SK-N-SH treated with all-trans-retinoic acid at 6 μM for 48 hours (cell line): ENCODE measurements around the gene CP.

Experiments used
- ESRRG ChIP-seq: fragments of 250-450 bp; sonication (Bioruptor Pico); IDR thresholded peaks from 2 replicates; pipeline ENCODE4 v1.6.1; 2021; ENCODE audit warnings: mild to moderate bottlenecking
- PPARA ChIP-seq: fragments of 250-450 bp; sonication (Bioruptor Pico); IDR thresholded peaks from 2 replicates; pipeline ENCODE4 v1.5.0; 2020; ENCODE audit warnings: mild to moderate bottlenecking, borderline replicate concordance
- ZFP3 ChIP-seq: fragments of 250-450 bp; sonication (Bioruptor Pico); IDR thresholded peaks from 2 replicates; pipeline ENCODE4 v1.5.0; 2020; ENCODE audit warnings: mild to moderate bottlenecking, moderate library complexity
- ZFP30 ChIP-seq: fragments of 450-650 bp; formaldehyde crosslinking; IDR thresholded peaks from 2 replicates; pipeline ENCODE4 v1.5.0; 2022; ENCODE audit warnings: mild to moderate bottlenecking, moderate library complexity
- TF ChIP-seq, protein P1 (sequence below): fragments of 250-450 bp; sonication (Bioruptor Pico); IDR thresholded peaks from 2 replicates; pipeline ENCODE4 v1.8.0; 2021; ENCODE audit warnings: low read depth, mild to moderate bottlenecking, moderate library complexity, borderline replicate concordance

DNA sequence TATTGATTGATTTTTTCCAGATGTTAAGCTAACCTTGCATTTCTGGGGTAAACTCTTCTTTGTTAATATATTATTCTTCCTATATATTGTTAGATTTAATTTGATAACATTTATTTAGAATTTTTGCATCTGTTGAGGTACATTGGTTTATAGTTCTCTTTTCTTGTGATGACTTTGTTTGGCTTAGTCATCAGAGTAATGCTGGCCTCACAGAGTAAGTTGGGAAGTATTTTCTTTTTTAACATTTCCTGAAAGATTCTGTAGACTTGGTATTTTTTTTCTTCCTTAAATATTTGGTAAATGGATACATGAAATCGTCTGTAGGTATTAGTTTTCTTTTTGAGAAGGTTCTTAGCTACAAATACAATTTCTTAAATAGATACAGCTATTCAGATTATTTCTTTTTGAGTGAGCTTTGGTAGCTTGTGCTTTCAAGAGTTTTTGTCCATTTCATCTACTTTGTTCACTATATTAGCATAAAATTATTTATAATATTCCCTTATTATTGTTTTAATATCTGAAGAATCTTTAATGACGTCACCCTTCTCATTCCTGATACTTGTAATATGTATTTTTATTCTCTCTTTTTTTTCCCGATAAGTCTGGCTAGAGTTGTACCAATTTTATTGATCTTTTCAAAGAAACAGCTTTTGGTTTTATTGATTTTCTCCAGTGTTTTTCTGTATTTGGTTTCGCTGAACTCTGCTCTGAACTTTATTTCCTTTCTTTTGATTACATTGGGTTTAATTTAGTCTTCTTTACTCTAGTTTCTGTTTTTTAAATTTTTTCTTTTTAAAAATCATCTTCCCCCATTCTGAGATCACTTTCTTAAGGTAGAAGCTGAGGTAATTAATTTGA lies 98.7 kb downstream of the CP start:
- TF ChIP-seq, protein P1, sequence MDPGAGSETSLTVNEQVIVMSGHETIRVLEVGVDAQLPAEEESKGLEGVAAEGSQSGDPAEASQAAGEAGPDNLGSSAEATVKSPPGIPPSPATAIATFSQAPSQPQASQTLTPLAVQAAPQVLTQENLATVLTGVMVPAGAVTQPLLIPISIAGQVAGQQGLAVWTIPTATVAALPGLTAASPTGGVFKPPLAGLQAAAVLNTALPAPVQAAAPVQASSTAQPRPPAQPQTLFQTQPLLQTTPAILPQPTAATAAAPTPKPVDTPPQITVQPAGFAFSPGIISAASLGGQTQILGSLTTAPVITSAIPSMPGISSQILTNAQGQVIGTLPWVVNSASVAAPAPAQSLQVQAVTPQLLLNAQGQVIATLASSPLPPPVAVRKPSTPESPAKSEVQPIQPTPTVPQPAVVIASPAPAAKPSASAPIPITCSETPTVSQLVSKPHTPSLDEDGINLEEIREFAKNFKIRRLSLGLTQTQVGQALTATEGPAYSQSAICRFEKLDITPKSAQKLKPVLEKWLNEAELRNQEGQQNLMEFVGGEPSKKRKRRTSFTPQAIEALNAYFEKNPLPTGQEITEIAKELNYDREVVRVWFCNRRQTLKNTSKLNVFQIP (CRISPR knock-in tag), result no peak
- TF ChIP-seq ZFP30 (CRISPR knock-in tag) (no peak), ESRRG (CRISPR knock-in tag) (no peak), ZFP3 (CRISPR knock-in tag) (no peak), PPARA (CRISPR knock-in tag) (no peak)
